A549 (cell line): Measurements from ENCODE around the gene KIAA0408. TPM values are rescaled to one million over a fixed set of nuclear protein-coding genes. Genes with fewer than 3 reads are reported as not detected.

Experiments used
- ATAC-seq, 2 experiments: fragments of 200-7000 bp in 1 of 2; fragments of >200 bp in 1 of 2; cut with Nextera tagmentation in 1 of 2; cut with Tn5 transposase in 1 of 2; 3 replicates each; pipeline versions ENCODE4 v1.8.0 to v1.9.1; 2018 to 2020; ENCODE audit warnings: mild to moderate bottlenecking in 1 of 2, moderate library complexity in 1 of 2
- CTCF ChIA-PET: fragments of 300-600 bp; sonication (Branson Sonifier 250); formaldehyde crosslinking; extraction: SDS; loops from one replicate; lab custom pipeline; 2021; ENCODE audit warnings: antibody characterized with exemption, inconsistent platforms; lab: Yijun Ruan, JAX
- POLR2A ChIA-PET: fragments of 350-600 bp; formaldehyde crosslinking; extraction: SDS; loops from one replicate; lab custom pipeline; 2021; ENCODE audit warnings: antibody characterized with exemption, inconsistent platforms; lab: Yijun Ruan, JAX
- DNase-seq, 2 experiments: peaks; one replicate each; pipeline versions ENCODE4 v3.0.0 to v3.0.0-alpha.2; 2011 to 2016; ENCODE audit warnings: low read depth in 1 of 2, low spot score in 1 of 2
- FAIRE-seq: peaks from 2 replicates; lab custom pipeline; 2011; peaks lifted over from hg19 to GRCh38; lab: Jason Lieb, UNC
- H3K27ac ChIP-seq, 2 experiments: fragments of >200 bp; sonication (Bioruptor Twin); formaldehyde crosslinking; 3 replicates each; pipeline ENCODE4 v1.5.1; 2016 to 2017
- H3K4me1 ChIP-seq: fragments of >200 bp; sonication (Bioruptor Twin); formaldehyde crosslinking; 3 replicates; pipeline ENCODE4 v1.6.1; 2016
- H3K4me2 ChIP-seq: fragments of >200 bp; sonication (Bioruptor Twin); formaldehyde crosslinking; 3 replicates; pipeline ENCODE4 v1.6.1; 2016
- H3K4me3 ChIP-seq: fragments of >200 bp; sonication (Bioruptor Twin); formaldehyde crosslinking; 3 replicates; pipeline ENCODE4 v1.5.1; 2016
- H3K9me3 ChIP-seq: fragments of >200 bp; sonication (Bioruptor Twin); formaldehyde crosslinking; 3 replicates; pipeline ENCODE4 v1.6.1; 2016
- ATOH8 ChIP-seq: fragments of 250-450 bp; sonication (Bioruptor Pico); IDR thresholded peaks from 2 replicates; pipeline ENCODE4 v1.5.0; 2020; ENCODE audit warnings: low read depth, mild to moderate bottlenecking, moderate library complexity
- CBX8 ChIP-seq: fragments of 200-600 bp; sonication (generic); IDR thresholded peaks from 2 replicates; pipeline ENCODE4 v1.6.1; 2016
- CEBPB ChIP-seq, 2 experiments: fragments of >200 bp in 1 of 2; sonication (Bioruptor Twin) in 1 of 2; formaldehyde crosslinking in 1 of 2; IDR thresholded peaks; 2 replicates each; pipeline ENCODE4 v1.6.1; 2012 to 2016
- E2F6 ChIP-seq: IDR thresholded peaks from 2 replicates; pipeline ENCODE4 v1.6.1; 2012; ENCODE audit warnings: low read depth, borderline replicate concordance
- EHF ChIP-seq: fragments of 250-450 bp; sonication (Bioruptor Pico); IDR thresholded peaks from 2 replicates; pipeline ENCODE4 v1.5.0; 2020; ENCODE audit warnings: mild to moderate bottlenecking
- EHMT2 ChIP-seq: fragments of 200-600 bp; sonication (generic); IDR thresholded peaks from 2 replicates; pipeline ENCODE4 v1.6.1; 2016; ENCODE audit warnings: antibody characterized with exemption, low read depth, mild to moderate bottlenecking, moderate library complexity
- FOSB ChIP-seq: fragments of 250-450 bp; sonication (Bioruptor Pico); IDR thresholded peaks from 2 replicates; pipeline ENCODE4 v1.5.0; 2020; ENCODE audit warnings: mild to moderate bottlenecking, moderate library complexity
- FOXS1 ChIP-seq: fragments of 250-450 bp; sonication (Bioruptor Pico); IDR thresholded peaks from 2 replicates; pipeline ENCODE4 v1.5.0; 2020; ENCODE audit warnings: mild to moderate bottlenecking, moderate library complexity
- HOXA7 ChIP-seq: fragments of 250-450 bp; sonication (Bioruptor Pico); IDR thresholded peaks from 2 replicates; pipeline ENCODE4 v1.5.0; 2020; ENCODE audit warnings: mild to moderate bottlenecking, moderate library complexity
- HOXB13 ChIP-seq: fragments of 250-450 bp; sonication (Bioruptor Pico); IDR thresholded peaks from 2 replicates; pipeline ENCODE4 v1.5.0; 2020; ENCODE audit warnings: low read depth, mild to moderate bottlenecking, moderate library complexity
- KDM5A ChIP-seq: fragments of 200-600 bp; sonication (generic); IDR thresholded peaks from 2 replicates; pipeline ENCODE4 v1.6.1; 2016; ENCODE audit warnings: antibody characterized with exemption, mild to moderate bottlenecking
- MAX ChIP-seq: IDR thresholded peaks from 2 replicates; pipeline ENCODE4 v1.6.1; 2012
- MAZ ChIP-seq: fragments of 150-350 bp; IDR thresholded peaks from 2 replicates; pipeline ENCODE4 v1.6.1; 2014; ENCODE audit warnings: antibody characterized with exemption, low read depth, low read length, borderline replicate concordance
- NFE2L2 ChIP-seq: fragments of 150-350 bp; conservative IDR thresholded peaks from 2 replicates; pipeline ENCODE4 v1.6.1; 2014; ENCODE audit warnings: low read length
- NR3C1 ChIP-seq: fragments of >200 bp; sonication (Bioruptor Twin); formaldehyde crosslinking; IDR thresholded peaks from 3 replicates; pipeline ENCODE4 v1.6.1; 2017
- PHF8 ChIP-seq: fragments of 200-600 bp; sonication (generic); IDR thresholded peaks from 2 replicates; pipeline ENCODE4 v1.6.1; 2016; ENCODE audit warnings: low read depth, mild to moderate bottlenecking, antibody characterized with exemption, moderate library complexity, borderline replicate concordance
- POLR2A ChIP-seq: IDR thresholded peaks from 2 replicates; pipeline ENCODE4 v1.6.1; 2012; ENCODE audit warnings: mild to moderate bottlenecking, low read length
- POLR2AphosphoS2 ChIP-seq: conservative IDR thresholded peaks from 2 replicates; pipeline ENCODE4 v1.6.1; 2012; ENCODE audit warnings: low read length, improper control_type of control experiment, inconsistent platforms
- RAD21 ChIP-seq, 2 experiments: fragments of >200 bp in 1 of 2; sonication (Bioruptor Twin) in 1 of 2; formaldehyde crosslinking in 1 of 2; IDR thresholded peaks in 1 of 2; conservative IDR thresholded peaks in 1 of 2; 2 replicates in 1 of 2; 3 replicates in 1 of 2; pipeline ENCODE4 v1.6.1; 2012 to 2018; ENCODE audit warnings: inconsistent platforms in 1 of 2
- RNF2 ChIP-seq: fragments of 200-600 bp; sonication (generic); IDR thresholded peaks from 2 replicates; pipeline ENCODE4 v1.6.1; 2016; ENCODE audit warnings: low read depth, mild to moderate bottlenecking, antibody characterized with exemption, moderate library complexity, borderline replicate concordance
- SREBF2 ChIP-seq: fragments of 450-650 bp; IDR thresholded peaks from 2 replicates; pipeline ENCODE4 v1.6.1; 2014; ENCODE audit warnings: mild to moderate bottlenecking, moderate library complexity
- TFCP2L1 ChIP-seq: fragments of 250-450 bp; sonication (Bioruptor Pico); IDR thresholded peaks from 2 replicates; pipeline ENCODE4 v1.5.0; 2021; ENCODE audit warnings: mild to moderate bottlenecking
- TP53 ChIP-seq: fragments of 250-450 bp; sonication (Bioruptor Pico); IDR thresholded peaks from 2 replicates; pipeline ENCODE4 v1.5.0; 2021; ENCODE audit warnings: mild to moderate bottlenecking, moderate library complexity
- ZC3H11A ChIP-seq: fragments of 450-650 bp; IDR thresholded peaks from 2 replicates; pipeline ENCODE4 v1.6.1; 2014; ENCODE audit warnings: antibody characterized with exemption, mild to moderate bottlenecking
- ZSCAN20 ChIP-seq: fragments of 250-450 bp; sonication (Bioruptor Pico); IDR thresholded peaks from 2 replicates; pipeline ENCODE4 v1.8.0; 2022; ENCODE audit warnings: mild to moderate bottlenecking, moderate library complexity
- WGBS: methylation state at CpG from one replicate; pipeline ENCODE4 v1.1.6; 2017; ENCODE audit errors: missing lambda C conversion rate; 5-methylcytosine and 5-hydroxymethylcytosine counted together
- polyA plus RNA-seq, 4 experiments: library from polyadenylated mRNA; depleted of rRNA in 3 of 4; stranded (reverse); fragments of >200 nt; fragmentation: RNase III in 1 of 4; extraction: RNeasy Plus Mini Kit Qiagen cat#74134 plus additional on column Dnase treatment in 1 of 4; gene quantifications; 2 replicates in 3 of 4; 3 replicates in 1 of 4; pipeline ENCODE4 v1.2.3, GENCODE V29; 2011 to 2017
- TF ChIP-seq, protein P1 (sequence below): fragments of 250-450 bp; sonication (Bioruptor Pico); IDR thresholded peaks from 2 replicates; pipeline ENCODE4 v1.5.0; 2021; ENCODE audit warnings: mild to moderate bottlenecking, moderate library complexity, borderline replicate concordance
- TF ChIP-seq, protein P2 (sequence below): fragments of 200-600 bp; sonication (generic); IDR thresholded peaks from 2 replicates; pipeline ENCODE4 v1.6.1; 2016; ENCODE audit warnings: antibody characterized with exemption, mild to moderate bottlenecking, moderate library complexity
- TF ChIP-seq, protein P3 (sequence below): IDR thresholded peaks from 2 replicates; pipeline ENCODE4 v1.6.1; 2012
- TF ChIP-seq, protein P4 (sequence below): fragments of 150-350 bp; IDR thresholded peaks from 2 replicates; pipeline ENCODE4 v1.6.1; 2014; ENCODE audit warnings: low read depth, mild to moderate bottlenecking, low read length

The KIAA0408 gene
- polyA plus RNA-seq, 2 of the 4 experiments (the other 2 are of a cell fraction) = 2.7 to 11.8 TPM

- 46% methylated on average over 6 of the region's 6 CpGs for WGBS
- ChIA-PET POLR2A (no interaction called here), CTCF (interaction anchor here (0.6 to 3.2 kb wide), 10 partner anchors 9 to 162 kb away, joined by 3 to 49 read pairs (median 4); no protein-coding TSS in a partner anchor)
- TF ChIP-seq MAZ (no peak), PHF8 (no peak), TP53 (CRISPR knock-in tag) (no peak), TFCP2L1 (CRISPR knock-in tag) (no peak), POLR2A (no peak), NFE2L2 (no peak), CEBPB (IDR thresholded peaks at IDR 0.05) (no peak), E2F6 (no peak), EHF (CRISPR knock-in tag) (no peak), FOXS1 (CRISPR knock-in tag) (no peak), HOXB13 (CRISPR knock-in tag) (no peak), CBX8 (no peak), FOSB (CRISPR knock-in tag) (no peak), POLR2AphosphoS2 (no peak), KDM5A (no peak), NR3C1 (no peak), SREBF2 (no peak), EHMT2 (no peak)
- TF ChIP-seq, protein P1, sequence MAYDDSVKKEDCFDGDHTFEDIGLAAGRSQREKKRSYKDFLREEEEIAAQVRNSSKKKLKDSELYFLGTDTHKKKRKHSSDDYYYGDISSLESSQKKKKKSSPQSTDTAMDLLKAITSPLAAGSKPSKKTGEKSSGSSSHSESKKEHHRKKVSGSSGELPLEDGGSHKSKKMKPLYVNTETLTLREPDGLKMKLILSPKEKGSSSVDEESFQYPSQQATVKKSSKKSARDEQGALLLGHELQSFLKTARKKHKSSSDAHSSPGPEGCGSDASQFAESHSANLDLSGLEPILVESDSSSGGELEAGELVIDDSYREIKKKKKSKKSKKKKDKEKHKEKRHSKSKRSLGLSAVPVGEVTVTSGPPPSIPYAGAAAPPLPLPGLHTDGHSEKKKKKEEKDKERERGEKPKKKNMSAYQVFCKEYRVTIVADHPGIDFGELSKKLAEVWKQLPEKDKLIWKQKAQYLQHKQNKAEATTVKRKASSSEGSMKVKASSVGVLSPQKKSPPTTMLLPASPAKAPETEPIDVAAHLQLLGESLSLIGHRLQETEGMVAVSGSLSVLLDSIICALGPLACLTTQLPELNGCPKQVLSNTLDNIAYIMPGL (CRISPR knock-in tag) = no peak
- TF ChIP-seq, protein P2, sequence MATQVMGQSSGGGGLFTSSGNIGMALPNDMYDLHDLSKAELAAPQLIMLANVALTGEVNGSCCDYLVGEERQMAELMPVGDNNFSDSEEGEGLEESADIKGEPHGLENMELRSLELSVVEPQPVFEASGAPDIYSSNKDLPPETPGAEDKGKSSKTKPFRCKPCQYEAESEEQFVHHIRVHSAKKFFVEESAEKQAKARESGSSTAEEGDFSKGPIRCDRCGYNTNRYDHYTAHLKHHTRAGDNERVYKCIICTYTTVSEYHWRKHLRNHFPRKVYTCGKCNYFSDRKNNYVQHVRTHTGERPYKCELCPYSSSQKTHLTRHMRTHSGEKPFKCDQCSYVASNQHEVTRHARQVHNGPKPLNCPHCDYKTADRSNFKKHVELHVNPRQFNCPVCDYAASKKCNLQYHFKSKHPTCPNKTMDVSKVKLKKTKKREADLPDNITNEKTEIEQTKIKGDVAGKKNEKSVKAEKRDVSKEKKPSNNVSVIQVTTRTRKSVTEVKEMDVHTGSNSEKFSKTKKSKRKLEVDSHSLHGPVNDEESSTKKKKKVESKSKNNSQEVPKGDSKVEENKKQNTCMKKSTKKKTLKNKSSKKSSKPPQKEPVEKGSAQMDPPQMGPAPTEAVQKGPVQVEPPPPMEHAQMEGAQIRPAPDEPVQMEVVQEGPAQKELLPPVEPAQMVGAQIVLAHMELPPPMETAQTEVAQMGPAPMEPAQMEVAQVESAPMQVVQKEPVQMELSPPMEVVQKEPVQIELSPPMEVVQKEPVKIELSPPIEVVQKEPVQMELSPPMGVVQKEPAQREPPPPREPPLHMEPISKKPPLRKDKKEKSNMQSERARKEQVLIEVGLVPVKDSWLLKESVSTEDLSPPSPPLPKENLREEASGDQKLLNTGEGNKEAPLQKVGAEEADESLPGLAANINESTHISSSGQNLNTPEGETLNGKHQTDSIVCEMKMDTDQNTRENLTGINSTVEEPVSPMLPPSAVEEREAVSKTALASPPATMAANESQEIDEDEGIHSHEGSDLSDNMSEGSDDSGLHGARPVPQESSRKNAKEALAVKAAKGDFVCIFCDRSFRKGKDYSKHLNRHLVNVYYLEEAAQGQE = no peak
- no peak overlapping the region for H3K4me2 ChIP-seq
- H3K27ac ChIP-seq = no peak overlapping the region
- no peaks in the 10 kb centered on the region for H3K4me1 ChIP-seq
- DNase-seq = no peak
- no peaks in the 10 kb centered on the region for H3K9me3 ChIP-seq
- no peak for ATAC-seq
- H3K4me3 ChIP-seq = no peak overlapping the region
- no peak for FAIRE-seq
These were observed 5.1 kb upstream of the KIAA0408 start for GRCh38 chr6:127464161-127464880.

DNA sequence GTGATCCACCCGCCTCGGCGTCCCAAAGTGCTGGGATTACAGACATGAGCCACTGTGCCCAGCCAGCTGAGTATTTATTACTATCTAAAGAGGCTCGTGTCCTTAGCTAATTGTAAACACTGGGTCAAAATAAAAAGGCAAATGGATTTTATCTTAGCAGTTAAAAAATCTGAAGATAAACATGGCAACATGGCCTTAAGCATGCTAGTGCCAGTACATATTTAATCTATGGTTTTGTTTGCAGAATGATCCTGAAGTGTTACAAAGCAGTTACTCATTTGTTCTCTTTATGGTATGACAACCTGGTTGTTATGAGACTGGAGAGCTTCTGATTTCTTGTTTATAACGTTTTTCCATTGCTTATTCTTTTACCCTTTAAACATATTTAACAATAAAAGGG, 3.9 kb upstream of the KIAA0408 start:
- Histone ChIP-seq H3K9me3 (no peaks in the 10 kb centered on the region), H3K27ac (no peak overlapping the region), H3K4me3 (no peak overlapping the region), H3K4me2 (no peak overlapping the region), H3K4me1 (no peaks in the 10 kb centered on the region)
- 74% methylated on average over 5 of the region's 5 CpGs for WGBS
- ATAC-seq (no peak), FAIRE-seq (no peak), DNase-seq (no peak)
- ChIA-PET CTCF (interaction anchor here (0.6 to 3.2 kb wide), 7 partner anchors 10 to 158 kb away, joined by 3 to 49 read pairs (median 4); no protein-coding TSS in a partner anchor), POLR2A (no interaction called here)
- TF ChIP-seq FOSB (CRISPR knock-in tag) (no peak), HOXA7 (CRISPR knock-in tag) (no peak), MAZ (no peak), RNF2 (no peak), ZC3H11A (no peak), ATOH8 (CRISPR knock-in tag) (no peak), MAX (no peak), ZSCAN20 (CRISPR knock-in tag) (no peak), EHF (CRISPR knock-in tag) (no peak), TFCP2L1 (CRISPR knock-in tag) (no peak), RAD21 (conservative IDR thresholded peaks at IDR 0.05 in 1 of 2, IDR thresholded peaks at IDR 0.05 in 1 of 2) (no peak)
- TF ChIP-seq, protein P3, sequence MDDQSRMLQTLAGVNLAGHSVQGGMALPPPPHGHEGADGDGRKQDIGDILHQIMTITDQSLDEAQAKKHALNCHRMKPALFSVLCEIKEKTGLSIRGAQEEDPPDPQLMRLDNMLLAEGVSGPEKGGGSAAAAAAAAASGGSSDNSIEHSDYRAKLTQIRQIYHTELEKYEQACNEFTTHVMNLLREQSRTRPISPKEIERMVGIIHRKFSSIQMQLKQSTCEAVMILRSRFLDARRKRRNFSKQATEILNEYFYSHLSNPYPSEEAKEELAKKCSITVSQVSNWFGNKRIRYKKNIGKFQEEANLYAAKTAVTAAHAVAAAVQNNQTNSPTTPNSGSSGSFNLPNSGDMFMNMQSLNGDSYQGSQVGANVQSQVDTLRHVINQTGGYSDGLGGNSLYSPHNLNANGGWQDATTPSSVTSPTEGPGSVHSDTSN = no peak
- TF ChIP-seq, protein P4, sequence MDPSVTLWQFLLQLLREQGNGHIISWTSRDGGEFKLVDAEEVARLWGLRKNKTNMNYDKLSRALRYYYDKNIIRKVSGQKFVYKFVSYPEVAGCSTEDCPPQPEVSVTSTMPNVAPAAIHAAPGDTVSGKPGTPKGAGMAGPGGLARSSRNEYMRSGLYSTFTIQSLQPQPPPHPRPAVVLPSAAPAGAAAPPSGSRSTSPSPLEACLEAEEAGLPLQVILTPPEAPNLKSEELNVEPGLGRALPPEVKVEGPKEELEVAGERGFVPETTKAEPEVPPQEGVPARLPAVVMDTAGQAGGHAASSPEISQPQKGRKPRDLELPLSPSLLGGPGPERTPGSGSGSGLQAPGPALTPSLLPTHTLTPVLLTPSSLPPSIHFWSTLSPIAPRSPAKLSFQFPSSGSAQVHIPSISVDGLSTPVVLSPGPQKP = no peak
